Gastroesophageal sphincter (tissue), 4 donors: ENCODE data around the gene CPOX. TPM values are rescaled to one million over a fixed set of nuclear protein-coding genes. Genes with fewer than 3 reads are reported as not detected.

Experiments
- ATAC-seq: fragments of 150-250 bp; one replicate; pipeline ENCODE4 v1.9.1; 2016; ENCODE audit warnings: mild to moderate bottlenecking, moderate library complexity
- H3K27ac ChIP-seq, 4 donors: fragments of 200-600 bp; sonication (generic) in 3 of 4; 1 replicate in 3 of 4; 2 replicates in 1 of 4; pipeline ENCODE4 v1.5.1; 2016 to 2019
- H3K27me3 ChIP-seq: fragments of 200-600 bp; sonication (generic); one replicate; pipeline ENCODE4 v1.5.1; 2019
- H3K36me3 ChIP-seq, 2 donors: fragments of 200-600 bp; sonication (generic); one replicate each; pipeline ENCODE4 v1.5.1; 2019; ENCODE audit warnings: control low read depth in 1 of 2
- H3K4me1 ChIP-seq, 3 donors: fragments of 200-600 bp; sonication (generic); 1 replicate in 2 of 3; 2 replicates in 1 of 3; pipeline ENCODE4 v1.5.1; 2016 to 2019; ENCODE audit warnings: control low read depth in 2 of 3
- H3K4me3 ChIP-seq, 2 donors: fragments of 200-600 bp; sonication (generic); one replicate each; pipeline ENCODE4 v1.5.1; 2019; ENCODE audit warnings: mild to moderate bottlenecking in 1 of 2, moderate library complexity in 1 of 2
- H3K9me3 ChIP-seq, 3 donors: fragments of 200-600 bp; sonication (generic); one replicate each; pipeline ENCODE4 v1.5.1; 2017 to 2019; ENCODE audit warnings: control low read depth in 2 of 3
- CTCF ChIP-seq, 4 experiments: fragments of 200-600 bp in 2 of 4; fragments of 450-650 bp in 2 of 4; sonication (generic) in 1 of 4; IDR thresholded peaks; one replicate each; pipeline ENCODE4 v1.5.1; 2017 to 2019; ENCODE audit warnings: antibody characterized with exemption in 4 of 4, mild to moderate bottlenecking in 2 of 4, moderate library complexity in 2 of 4
- EP300 ChIP-seq: sonication (generic); formaldehyde crosslinking; IDR thresholded peaks from one replicate; pipeline ENCODE4 v1.6.1; 2017; ENCODE audit warnings: antibody characterized with exemption, mild to moderate bottlenecking
- POLR2A ChIP-seq, 2 donors: fragments of 450-650 bp; IDR thresholded peaks; one replicate each; pipeline ENCODE4 v1.6.1; 2017; ENCODE audit warnings: antibody characterized with exemption in 2 of 2, mild to moderate bottlenecking in 2 of 2, moderate library complexity in 1 of 2
- POLR2AphosphoS5 ChIP-seq: sonication (generic); formaldehyde crosslinking; IDR thresholded peaks from one replicate; pipeline ENCODE4 v1.6.1; 2017; ENCODE audit warnings: antibody characterized with exemption
- WGBS, 2 donors: methylation state at CpG; one replicate each; pipeline ENCODE4 v1.1.5; 2018; ENCODE audit warnings: low coverage in 1 of 2; 5-methylcytosine and 5-hydroxymethylcytosine counted together
- total RNA-seq, 4 donors: library from RNA; depleted of rRNA; stranded (reverse); fragments of >200 nt; gene quantifications; one replicate each; pipeline ENCODE4 v1.1.0, GENCODE V29; 2016

Gene CPOX
- total RNA-seq, 4 donors from 2014 or later = 11.7 to 26.1 (median 17.1) TPM

- TF ChIP-seq POLR2A (IDR thresholded peaks at IDR 0.05) = no peak
- TF ChIP-seq CTCF (IDR thresholded peaks at IDR 0.05) = no peak
- no peak for TF ChIP-seq POLR2AphosphoS5
- TF ChIP-seq EP300 = no peak
- Histone ChIP-seq H3K27me3 (peaks cover 14% of the 10 kb centered on the region), H3K27ac (no peak overlapping the region), H3K9me3 (no peaks in the 10 kb centered on the region), H3K4me1 (no peaks in the 10 kb centered on the region), H3K4me3 (no peak overlapping the region), H3K36me3 (no peaks in the 10 kb centered on the region)
- ATAC-seq = no peak
- WGBS, 2 donors = 53% methylated on average over 4 of the region's 4 CpGs
These were observed 41.0 kb downstream of the CPOX start for GRCh38 chr3:98552232-98553020.

- TF ChIP-seq POLR2A (IDR thresholded peaks at IDR 0.05) (no peak), EP300 (no peak), CTCF (IDR thresholded peaks at IDR 0.05) (no peak), POLR2AphosphoS5 (no peak)
- Histone ChIP-seq H3K4me1 (no peaks in the 10 kb centered on the region), H3K4me3 (no peak overlapping the region), H3K27ac (no peak overlapping the region), H3K9me3 (no peaks in the 10 kb centered on the region), H3K27me3 (peaks cover 18% of the 10 kb centered on the region), H3K36me3 (no peaks in the 10 kb centered on the region)
- no peak for ATAC-seq
- 54 to 69% methylated on average over 3 of the region's 3 CpGs for WGBS, 2 donors
These were observed 41.7 kb downstream of the CPOX start for GRCh38 chr3:98551754-98552153.

GRCh38 chr3:98551236-98551635, 42.2 kb downstream of the CPOX start:
- Histone ChIP-seq H3K4me3 (no peak overlapping the region), H3K27me3 (peaks cover 18% of the 10 kb centered on the region), H3K4me1 (no peaks in the 10 kb centered on the region), H3K9me3 (no peaks in the 10 kb centered on the region), H3K27ac (no peak overlapping the region), H3K36me3 (no peaks in the 10 kb centered on the region)
- no peak for ATAC-seq
- TF ChIP-seq EP300 = no peak
- no peak for TF ChIP-seq POLR2A (IDR thresholded peaks at IDR 0.05)
- no peak for TF ChIP-seq POLR2AphosphoS5
- TF ChIP-seq CTCF (IDR thresholded peaks at IDR 0.05) = no peak
- 84 to 96% methylated on average over 2 of the region's 2 CpGs for WGBS, 2 donors

GRCh38 chr3:98550833-98551232, 42.6 kb downstream of the CPOX start:
- Histone ChIP-seq H3K27me3 (peaks cover 18% of the 10 kb centered on the region), H3K27ac (no peak overlapping the region), H3K9me3 (no peaks in the 10 kb centered on the region), H3K36me3 (no peaks in the 10 kb centered on the region), H3K4me1 (no peaks in the 10 kb centered on the region), H3K4me3 (no peak overlapping the region)
- 94 to 100% methylated on average over 3 of the region's 3 CpGs for WGBS, 2 donors
- TF ChIP-seq POLR2A (IDR thresholded peaks at IDR 0.05) (no peak), CTCF (IDR thresholded peaks at IDR 0.05) (no peak), POLR2AphosphoS5 (no peak), EP300 (no peak)
- no peak for ATAC-seq

GRCh38 chr3:98548544-98548943, 44.9 kb downstream of the CPOX start:
- H3K9me3 ChIP-seq = no peaks in the 10 kb centered on the region

More at GRCh38 chr3:98548544-98548943, 44.9 kb downstream of the CPOX start:
- Histone ChIP-seq H3K4me1 (no peaks in the 10 kb centered on the region), H3K27ac (no peak overlapping the region), H3K4me3 (no peak overlapping the region), H3K36me3 (no peaks in the 10 kb centered on the region), H3K27me3 (peaks cover 18% of the 10 kb centered on the region)
- ATAC-seq = no peak
- TF ChIP-seq CTCF (IDR thresholded peaks at IDR 0.05) = no peak
- TF ChIP-seq POLR2AphosphoS5 = no peak
- TF ChIP-seq POLR2A (IDR thresholded peaks at IDR 0.05) = no peak
- TF ChIP-seq EP300 = no peak
- 40 to 85% methylated on average over 2 to 4 of the region's 5 CpGs for WGBS, 2 donors
